KMS-11 (cell line): ENCODE measurements around the gene ASS1.

Source experiments
- H2AFZ ChIP-seq: fragments of 200-600 bp; sonication (generic); 2 replicates; pipeline ENCODE4 v1.6.1; 2016; ENCODE audit warnings: antibody characterized with exemption, mixed run types, low read depth
- H3K27ac ChIP-seq: fragments of 200-600 bp; sonication (generic); 2 replicates; pipeline ENCODE4 v1.6.1; 2016; ENCODE audit warnings: mild to moderate bottlenecking, mixed run types
- H3K27me3 ChIP-seq: fragments of 200-600 bp; sonication (generic); 2 replicates; pipeline ENCODE4 v1.6.1; 2017; ENCODE audit warnings: mild to moderate bottlenecking, low read depth, mixed run types, moderate library complexity; ENCODE audit not compliant: insufficient read depth
- H3K36me3 ChIP-seq: fragments of 200-600 bp; sonication (generic); 2 replicates; pipeline ENCODE4 v1.6.1; 2017; ENCODE audit warnings: mild to moderate bottlenecking, mixed run types; ENCODE audit not compliant: insufficient read depth
- H3K4me1 ChIP-seq: fragments of 200-600 bp; sonication (generic); 2 replicates; pipeline ENCODE4 v1.6.1; 2016; ENCODE audit warnings: mild to moderate bottlenecking, low read depth, mixed run types; ENCODE audit not compliant: poor library complexity, severe bottlenecking
- H3K4me2 ChIP-seq: fragments of 200-600 bp; sonication (generic); 2 replicates; pipeline ENCODE4 v1.7.0; 2016; ENCODE audit warnings: mild to moderate bottlenecking, mixed run types
- H3K4me3 ChIP-seq: fragments of 200-600 bp; sonication (generic); IDR thresholded peaks from 2 replicates; pipeline ENCODE4 v1.6.1; 2017; ENCODE audit warnings: low read depth, low read length, mixed read lengths; ENCODE audit not compliant: insufficient read depth
- H3K79me2 ChIP-seq: fragments of 200-600 bp; sonication (generic); 2 replicates; pipeline ENCODE4 v1.6.1; 2016; ENCODE audit warnings: low read depth, mixed run types; ENCODE audit not compliant: insufficient read depth
- H3K9ac ChIP-seq: fragments of 200-600 bp; sonication (generic); 2 replicates; pipeline ENCODE4 v1.6.1; 2016; ENCODE audit warnings: mild to moderate bottlenecking, mixed run types
- H4K20me1 ChIP-seq: fragments of 200-600 bp; sonication (generic); 2 replicates; pipeline ENCODE4 v1.6.1; 2016; ENCODE audit warnings: mild to moderate bottlenecking, mixed run types; ENCODE audit not compliant: insufficient read depth
- TF ChIP-seq, protein P1 (sequence below): fragments of 200-600 bp; sonication (generic); conservative IDR thresholded peaks from 2 replicates; pipeline ENCODE4 v1.6.1; 2017; ENCODE audit warnings: low read depth, mild to moderate bottlenecking, antibody characterized with exemption, low read length, moderate library complexity, mixed read lengths

Gene ASS1

DNA sequence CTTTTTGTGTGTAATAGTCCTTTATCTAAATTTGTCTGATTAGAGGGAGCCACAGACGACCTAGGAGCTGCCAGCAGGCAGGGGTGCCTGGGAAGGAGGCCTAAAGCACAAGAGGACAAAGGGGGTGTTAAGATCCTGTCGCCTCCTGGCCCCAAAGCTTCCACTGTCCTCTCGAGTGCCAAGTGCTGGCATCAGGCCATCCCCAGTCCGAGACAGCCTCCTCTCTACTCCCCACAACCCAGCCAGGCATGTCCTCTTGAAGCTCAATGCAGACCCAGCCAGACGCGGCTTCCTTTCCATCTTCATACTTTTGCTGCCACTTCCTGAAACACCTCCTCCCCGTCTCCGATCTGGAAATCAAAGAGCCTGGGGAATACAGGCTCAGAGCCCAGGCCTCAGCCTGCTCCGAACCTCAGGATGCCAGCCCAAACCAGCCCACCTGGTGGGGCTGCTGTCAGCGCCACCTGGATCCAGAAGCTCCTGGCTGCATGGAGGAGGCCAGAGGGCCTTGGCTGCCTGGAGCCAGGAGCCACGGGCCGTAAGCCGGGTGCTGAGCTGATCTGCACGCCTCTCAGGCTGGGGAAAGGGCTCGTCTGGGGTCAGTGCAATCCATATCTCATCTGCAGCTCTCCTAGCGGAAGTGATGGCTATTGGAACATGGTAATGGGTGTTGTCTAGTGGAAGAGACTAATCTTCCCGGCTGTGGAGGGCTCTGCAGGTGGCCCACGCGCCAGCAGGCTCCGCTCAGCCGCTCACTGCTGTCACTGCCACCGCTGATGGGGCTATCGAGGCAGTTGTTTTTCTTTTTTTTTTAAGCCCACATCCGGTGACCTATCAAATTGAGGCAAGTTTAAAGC lies 74.4 kb downstream of the ASS1 start:
- Histone ChIP-seq H3K36me3 (no peaks in the 10 kb centered on the region), H3K4me2 (no peak overlapping the region), H2AFZ (no peak overlapping the region), H3K27me3 (peaks cover 81% of the 10 kb centered on the region), H3K9ac (no peak overlapping the region), H3K4me3 (no peak overlapping the region), H4K20me1 (no peaks in the 10 kb centered on the region), H3K4me1 (no peaks in the 10 kb centered on the region), H3K27ac (no peak overlapping the region), H3K79me2 (no peaks in the 10 kb centered on the region)
- TF ChIP-seq, protein P1, sequence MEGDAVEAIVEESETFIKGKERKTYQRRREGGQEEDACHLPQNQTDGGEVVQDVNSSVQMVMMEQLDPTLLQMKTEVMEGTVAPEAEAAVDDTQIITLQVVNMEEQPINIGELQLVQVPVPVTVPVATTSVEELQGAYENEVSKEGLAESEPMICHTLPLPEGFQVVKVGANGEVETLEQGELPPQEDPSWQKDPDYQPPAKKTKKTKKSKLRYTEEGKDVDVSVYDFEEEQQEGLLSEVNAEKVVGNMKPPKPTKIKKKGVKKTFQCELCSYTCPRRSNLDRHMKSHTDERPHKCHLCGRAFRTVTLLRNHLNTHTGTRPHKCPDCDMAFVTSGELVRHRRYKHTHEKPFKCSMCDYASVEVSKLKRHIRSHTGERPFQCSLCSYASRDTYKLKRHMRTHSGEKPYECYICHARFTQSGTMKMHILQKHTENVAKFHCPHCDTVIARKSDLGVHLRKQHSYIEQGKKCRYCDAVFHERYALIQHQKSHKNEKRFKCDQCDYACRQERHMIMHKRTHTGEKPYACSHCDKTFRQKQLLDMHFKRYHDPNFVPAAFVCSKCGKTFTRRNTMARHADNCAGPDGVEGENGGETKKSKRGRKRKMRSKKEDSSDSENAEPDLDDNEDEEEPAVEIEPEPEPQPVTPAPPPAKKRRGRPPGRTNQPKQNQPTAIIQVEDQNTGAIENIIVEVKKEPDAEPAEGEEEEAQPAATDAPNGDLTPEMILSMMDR: no peak

DNA sequence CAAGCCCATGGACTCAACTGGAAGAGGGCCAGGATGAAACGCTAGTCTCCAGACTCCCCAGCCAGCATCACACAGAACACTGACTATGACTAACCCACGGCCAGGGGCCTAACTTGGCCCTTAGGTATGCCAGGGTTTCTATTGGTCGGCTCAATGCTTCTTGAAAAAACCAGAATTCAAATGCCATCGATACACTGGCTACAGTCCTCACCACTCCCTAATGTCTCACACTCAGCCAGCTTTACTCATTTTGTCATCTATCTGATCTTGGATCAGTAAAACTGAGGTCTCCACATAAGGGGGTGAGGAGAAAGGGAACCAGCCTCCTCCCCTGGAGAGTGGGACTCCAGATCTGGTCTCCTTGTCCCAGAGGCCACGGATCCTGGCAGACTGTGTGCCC lies 75.2 kb downstream of the ASS1 start:
- TF ChIP-seq, protein P1: no peak
- H3K36me3 ChIP-seq: no peaks in the 10 kb centered on the region
- no peaks in the 10 kb centered on the region for H4K20me1 ChIP-seq
- H3K4me1 ChIP-seq: no peaks in the 10 kb centered on the region
- no peak overlapping the region for H3K9ac ChIP-seq
- H3K27ac ChIP-seq: no peak overlapping the region
- H3K27me3 ChIP-seq: peaks cover 83% of the 10 kb centered on the region
- H3K79me2 ChIP-seq: no peaks in the 10 kb centered on the region
- H2AFZ ChIP-seq: no peak overlapping the region
- H3K4me2 ChIP-seq: no peak overlapping the region
- no peak overlapping the region for H3K4me3 ChIP-seq

DNA sequence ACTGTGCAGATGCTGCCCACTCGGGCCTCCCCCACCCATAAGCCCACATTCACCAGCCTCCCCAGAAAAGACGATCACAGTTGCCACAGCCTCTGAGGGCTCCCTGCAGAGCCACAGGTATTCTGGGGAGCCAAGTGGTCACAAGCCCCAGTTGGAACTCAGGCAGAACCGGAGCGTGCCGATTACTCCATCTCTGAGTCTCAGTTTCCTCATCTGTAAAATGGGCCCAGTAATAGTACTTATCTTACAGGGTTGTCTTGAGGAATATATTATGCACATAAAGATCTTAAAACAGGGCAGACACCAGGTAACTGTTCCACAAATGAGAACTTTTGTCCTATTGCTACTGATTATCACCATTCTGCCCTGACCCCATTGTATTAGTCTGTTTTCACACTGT lies 77.0 kb downstream of the ASS1 start:
- H2AFZ ChIP-seq: no peak overlapping the region
- no peak overlapping the region for H3K4me3 ChIP-seq
- H3K4me2 ChIP-seq: no peak overlapping the region
- H3K9ac ChIP-seq: no peak overlapping the region
- H3K27ac ChIP-seq: no peak overlapping the region
- H4K20me1 ChIP-seq: no peaks in the 10 kb centered on the region
- H3K79me2 ChIP-seq: no peaks in the 10 kb centered on the region
- H3K36me3 ChIP-seq: no peaks in the 10 kb centered on the region
- TF ChIP-seq, protein P1: no peak
- no peaks in the 10 kb centered on the region for H3K4me1 ChIP-seq
- peaks cover 80% of the 10 kb centered on the region for H3K27me3 ChIP-seq

DNA sequence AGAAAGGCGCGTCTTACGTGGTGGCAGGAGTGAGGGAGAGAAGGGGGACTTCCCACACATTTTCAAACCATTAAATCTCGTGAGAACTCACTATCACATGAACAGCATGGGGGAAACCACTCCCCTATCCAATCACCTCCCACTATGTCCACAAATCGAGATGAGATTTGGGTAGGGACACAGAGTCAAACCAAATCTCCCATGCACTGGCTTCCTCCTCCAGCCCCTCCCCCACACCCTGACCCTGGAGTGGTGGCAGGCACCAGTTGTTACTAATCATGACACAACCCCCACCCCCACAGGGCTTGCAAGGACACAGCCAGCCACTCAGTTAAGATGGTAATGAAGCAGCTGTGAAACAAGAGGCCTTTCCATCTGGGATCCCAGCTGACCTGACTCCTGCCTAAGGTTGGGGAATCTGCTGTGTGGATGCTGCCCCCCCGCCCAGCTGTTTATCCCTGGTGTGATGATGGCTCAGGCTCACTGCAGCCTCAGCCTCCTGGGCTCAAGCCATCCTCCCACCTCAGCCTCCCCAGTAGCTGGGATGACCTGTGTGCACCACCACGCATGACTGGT lies 77.6 kb downstream of the ASS1 start:
- Histone ChIP-seq H4K20me1 (no peaks in the 10 kb centered on the region), H3K4me3 (no peak overlapping the region), H3K36me3 (no peaks in the 10 kb centered on the region), H3K27ac (no peak overlapping the region), H2AFZ (no peak overlapping the region), H3K9ac (no peak overlapping the region), H3K4me1 (no peaks in the 10 kb centered on the region), H3K27me3 (peaks cover 77% of the 10 kb centered on the region), H3K4me2 (no peak overlapping the region), H3K79me2 (no peaks in the 10 kb centered on the region)
- TF ChIP-seq, protein P1: no peak
